ENCODE data around the gene KIF15.

Gene KIF15

DNA sequence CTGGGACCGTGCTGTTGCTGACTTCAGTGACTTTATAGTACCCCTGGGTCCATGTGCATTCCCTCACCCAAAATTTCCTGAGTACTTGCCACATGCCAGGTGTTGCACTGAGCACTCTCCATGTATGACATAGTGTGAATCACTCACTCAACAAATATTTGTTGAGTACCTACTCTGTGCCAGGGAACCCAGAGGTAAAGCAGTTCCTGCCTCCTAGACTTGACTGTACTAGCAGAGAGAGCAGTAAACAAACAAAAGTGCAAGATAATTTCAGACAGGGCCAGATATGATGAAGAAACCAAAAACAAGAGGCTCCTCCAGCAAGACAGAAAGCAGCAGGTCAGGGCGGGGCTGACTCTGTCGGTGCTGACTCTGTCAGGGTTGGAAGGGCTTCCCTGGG is 125.0 kb downstream of the KIF15 start:
- DNase-seq (ENCODE audit: low read depth), result no peak
- TF ChIP-seq, protein P1, sequence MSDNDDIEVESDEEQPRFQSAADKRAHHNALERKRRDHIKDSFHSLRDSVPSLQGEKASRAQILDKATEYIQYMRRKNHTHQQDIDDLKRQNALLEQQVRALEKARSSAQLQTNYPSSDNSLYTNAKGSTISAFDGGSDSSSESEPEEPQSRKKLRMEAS (IDR thresholded peaks at IDR 0.05; ENCODE audit: low read depth, low read length), result no peak
- no peak for TF ChIP-seq MYC (IDR thresholded peaks at IDR 0.05; ENCODE audit: low read depth, low read length)
- TF ChIP-seq, protein P2, sequence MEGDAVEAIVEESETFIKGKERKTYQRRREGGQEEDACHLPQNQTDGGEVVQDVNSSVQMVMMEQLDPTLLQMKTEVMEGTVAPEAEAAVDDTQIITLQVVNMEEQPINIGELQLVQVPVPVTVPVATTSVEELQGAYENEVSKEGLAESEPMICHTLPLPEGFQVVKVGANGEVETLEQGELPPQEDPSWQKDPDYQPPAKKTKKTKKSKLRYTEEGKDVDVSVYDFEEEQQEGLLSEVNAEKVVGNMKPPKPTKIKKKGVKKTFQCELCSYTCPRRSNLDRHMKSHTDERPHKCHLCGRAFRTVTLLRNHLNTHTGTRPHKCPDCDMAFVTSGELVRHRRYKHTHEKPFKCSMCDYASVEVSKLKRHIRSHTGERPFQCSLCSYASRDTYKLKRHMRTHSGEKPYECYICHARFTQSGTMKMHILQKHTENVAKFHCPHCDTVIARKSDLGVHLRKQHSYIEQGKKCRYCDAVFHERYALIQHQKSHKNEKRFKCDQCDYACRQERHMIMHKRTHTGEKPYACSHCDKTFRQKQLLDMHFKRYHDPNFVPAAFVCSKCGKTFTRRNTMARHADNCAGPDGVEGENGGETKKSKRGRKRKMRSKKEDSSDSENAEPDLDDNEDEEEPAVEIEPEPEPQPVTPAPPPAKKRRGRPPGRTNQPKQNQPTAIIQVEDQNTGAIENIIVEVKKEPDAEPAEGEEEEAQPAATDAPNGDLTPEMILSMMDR (IDR thresholded peaks at IDR 0.05; ENCODE audit: low read depth, low read length), result no peak
- TF ChIP-seq POLR2A (IDR thresholded peaks at IDR 0.05; ENCODE audit: extremely low read depth, insufficient read length), result no peak
- no peak overlapping the region for H3K4me3 ChIP-seq (ENCODE audit: low read depth, low read length)

DNA sequence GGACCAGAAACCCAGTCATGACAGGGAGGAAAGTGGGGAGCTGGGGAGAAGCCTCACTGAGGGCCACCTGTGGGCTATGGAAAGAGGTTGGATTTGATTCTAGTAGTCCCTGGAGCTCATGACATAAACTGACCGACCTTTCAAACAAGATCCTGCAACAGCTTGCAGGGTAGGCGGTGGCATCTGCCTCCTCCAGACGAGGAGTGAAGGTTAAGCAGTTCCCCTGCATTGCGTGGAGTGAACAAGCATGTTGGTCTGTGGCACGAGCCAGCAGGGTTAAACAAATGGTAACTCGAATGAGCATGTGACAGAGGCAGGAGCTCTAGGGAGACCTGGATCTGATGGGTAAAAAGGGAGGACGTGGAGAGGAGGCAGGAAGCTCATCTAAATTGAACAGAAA is 125.5 kb downstream of the KIF15 start:
- DNase-seq (ENCODE audit: low read depth), result no peak
- TF ChIP-seq, protein P2 (IDR thresholded peaks at IDR 0.05; ENCODE audit: low read depth, low read length), result no peak
- TF ChIP-seq MYC (IDR thresholded peaks at IDR 0.05; ENCODE audit: low read depth, low read length) (no peak), POLR2A (IDR thresholded peaks at IDR 0.05; ENCODE audit: extremely low read depth, insufficient read length) (no peak)
- TF ChIP-seq, protein P1 (IDR thresholded peaks at IDR 0.05; ENCODE audit: low read depth, low read length), result no peak
- no peak overlapping the region for H3K4me3 ChIP-seq (ENCODE audit: low read depth, low read length)

DNA sequence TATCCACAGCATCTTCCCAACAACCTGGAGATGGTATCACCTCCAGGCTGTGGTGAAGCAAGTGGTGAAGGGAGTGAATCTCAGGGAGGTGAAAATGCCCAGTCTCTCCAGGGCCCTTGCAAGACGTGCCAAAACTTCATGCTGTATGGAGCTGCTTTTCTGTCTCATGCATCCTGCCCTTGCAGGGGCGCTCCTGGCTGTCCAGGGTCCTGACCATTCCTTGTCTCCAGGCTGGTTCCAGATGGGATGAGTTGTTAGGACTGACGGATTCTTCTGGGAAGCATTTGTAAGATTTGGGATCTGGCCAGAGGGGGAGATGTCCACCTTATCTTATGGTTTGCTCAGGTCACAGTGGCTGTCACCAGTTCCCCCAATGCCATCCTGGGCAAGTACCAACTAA is 128.7 kb downstream of the KIF15 start:
- H3K4me3 ChIP-seq (ENCODE audit: low read depth, low read length), result no peak overlapping the region
- no peak for DNase-seq (ENCODE audit: low read depth)
- no peak for TF ChIP-seq POLR2A (IDR thresholded peaks at IDR 0.05; ENCODE audit: extremely low read depth, insufficient read length)
- TF ChIP-seq MYC (IDR thresholded peaks at IDR 0.05; ENCODE audit: low read depth, low read length), result no peak
- TF ChIP-seq, protein P1 (IDR thresholded peaks at IDR 0.05; ENCODE audit: low read depth, low read length), result no peak
- TF ChIP-seq, protein P2 (IDR thresholded peaks at IDR 0.05; ENCODE audit: low read depth, low read length), result no peak

DNA sequence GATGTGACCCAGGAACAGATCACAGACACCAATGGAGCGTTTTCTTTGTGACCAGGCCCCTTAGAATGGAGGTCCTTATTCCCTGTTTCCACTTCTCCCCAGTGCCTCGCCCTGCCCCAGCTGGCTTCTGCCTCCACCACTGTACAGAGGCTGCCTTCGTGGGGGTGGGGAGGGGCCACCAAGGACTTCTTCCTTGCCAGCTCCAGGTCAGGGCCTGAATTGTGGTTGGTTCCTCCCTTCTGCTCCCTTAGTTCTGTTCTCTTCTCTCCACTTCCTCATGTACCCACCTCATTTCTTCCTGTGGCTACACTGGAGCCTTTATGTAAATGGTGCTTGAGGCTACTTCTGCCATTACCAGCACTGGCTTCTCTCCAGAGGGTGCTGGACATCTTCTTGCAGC is 129.3 kb downstream of the KIF15 start:
- H3K4me3 ChIP-seq (ENCODE audit: low read depth, low read length), result no peak overlapping the region
- TF ChIP-seq MYC (IDR thresholded peaks at IDR 0.05; ENCODE audit: low read depth, low read length) (no peak), POLR2A (IDR thresholded peaks at IDR 0.05; ENCODE audit: extremely low read depth, insufficient read length) (no peak)
- TF ChIP-seq, protein P2 (IDR thresholded peaks at IDR 0.05; ENCODE audit: low read depth, low read length), result no peak
- TF ChIP-seq, protein P1 (IDR thresholded peaks at IDR 0.05; ENCODE audit: low read depth, low read length), result no peak
- DNase-seq (ENCODE audit: low read depth), result peak; percentile 55

DNA sequence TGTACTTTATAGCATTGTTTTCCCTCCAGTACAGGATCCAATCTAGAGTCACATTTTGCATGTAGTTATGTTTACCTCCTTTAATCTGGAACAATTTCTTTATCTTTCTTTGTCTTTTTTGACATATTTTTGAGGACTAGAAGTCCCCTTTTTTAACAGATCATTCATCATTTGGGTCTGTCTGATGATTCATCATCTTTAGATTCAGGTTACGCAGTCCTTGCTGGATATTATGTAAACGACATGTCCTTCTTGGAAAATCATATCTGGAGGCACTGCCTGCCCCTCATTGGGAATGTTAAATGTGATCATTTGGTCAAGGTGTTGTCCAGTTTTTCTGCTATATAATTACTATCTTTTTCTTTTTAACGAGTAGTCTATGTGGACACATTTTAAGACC is 131.1 kb downstream of the KIF15 start:
- H3K4me3 ChIP-seq (ENCODE audit: low read depth, low read length), result no peak overlapping the region
- TF ChIP-seq, protein P2 (IDR thresholded peaks at IDR 0.05; ENCODE audit: low read depth, low read length), result no peak
- TF ChIP-seq MYC (IDR thresholded peaks at IDR 0.05; ENCODE audit: low read depth, low read length), result no peak
- no peak for TF ChIP-seq POLR2A (IDR thresholded peaks at IDR 0.05; ENCODE audit: extremely low read depth, insufficient read length)
- TF ChIP-seq, protein P1 (IDR thresholded peaks at IDR 0.05; ENCODE audit: low read depth, low read length), result no peak
- no peak for DNase-seq (ENCODE audit: low read depth)

DNA sequence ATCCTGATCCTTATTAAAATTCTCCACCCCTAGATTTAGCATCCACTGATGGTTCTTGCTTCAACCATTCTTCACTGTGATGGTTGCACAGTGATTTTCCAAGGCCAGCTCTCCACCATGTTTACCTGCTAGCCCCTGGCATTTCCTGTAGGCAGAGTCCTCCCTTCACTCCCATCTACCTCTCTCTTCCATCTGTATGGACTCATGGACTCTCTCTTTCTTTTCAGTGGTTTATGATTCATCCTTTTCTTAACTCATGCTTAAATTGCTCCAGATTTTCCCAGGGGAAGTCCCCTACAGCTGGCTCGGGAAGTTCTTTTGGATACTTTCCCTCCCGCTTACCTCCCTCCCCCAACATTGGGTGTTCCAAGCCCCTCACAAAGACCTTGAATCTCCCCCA is 131.5 kb downstream of the KIF15 start:
- no peak overlapping the region for H3K4me3 ChIP-seq (ENCODE audit: low read depth, low read length)
- TF ChIP-seq, protein P2 (IDR thresholded peaks at IDR 0.05; ENCODE audit: low read depth, low read length), result no peak
- no peak for TF ChIP-seq POLR2A (IDR thresholded peaks at IDR 0.05; ENCODE audit: extremely low read depth, insufficient read length)
- no peak for TF ChIP-seq MYC (IDR thresholded peaks at IDR 0.05; ENCODE audit: low read depth, low read length)
- TF ChIP-seq, protein P1 (IDR thresholded peaks at IDR 0.05; ENCODE audit: low read depth, low read length), result no peak
- no peak for DNase-seq (ENCODE audit: low read depth)

Data from NB4 (cell line).